Measurements from ENCODE around the gene PIP5K1C. TPM values are rescaled to one million over a fixed set of nuclear protein-coding genes. Genes with fewer than 3 reads are reported as not detected.

Gene PIP5K1C
- total and polyA plus RNA-seq, 2 donors (not counting 1 experiment from before 2014, with no cell fraction given) = 10.4 to 46.7 TPM

GRCh38 chr19:3679581-3679980 lies 20.7 kb downstream of the PIP5K1C start:
- ChIA-PET POLR2A (no interaction called here), CTCF (no interaction called here)
- no peak for TF ChIP-seq EZH2 (IDR thresholded peaks at IDR 0.05; ENCODE audit: borderline replicate concordance, insufficient read depth, low read depth, low read length, poor library complexity, severe bottlenecking)
- TF ChIP-seq, protein P1, sequence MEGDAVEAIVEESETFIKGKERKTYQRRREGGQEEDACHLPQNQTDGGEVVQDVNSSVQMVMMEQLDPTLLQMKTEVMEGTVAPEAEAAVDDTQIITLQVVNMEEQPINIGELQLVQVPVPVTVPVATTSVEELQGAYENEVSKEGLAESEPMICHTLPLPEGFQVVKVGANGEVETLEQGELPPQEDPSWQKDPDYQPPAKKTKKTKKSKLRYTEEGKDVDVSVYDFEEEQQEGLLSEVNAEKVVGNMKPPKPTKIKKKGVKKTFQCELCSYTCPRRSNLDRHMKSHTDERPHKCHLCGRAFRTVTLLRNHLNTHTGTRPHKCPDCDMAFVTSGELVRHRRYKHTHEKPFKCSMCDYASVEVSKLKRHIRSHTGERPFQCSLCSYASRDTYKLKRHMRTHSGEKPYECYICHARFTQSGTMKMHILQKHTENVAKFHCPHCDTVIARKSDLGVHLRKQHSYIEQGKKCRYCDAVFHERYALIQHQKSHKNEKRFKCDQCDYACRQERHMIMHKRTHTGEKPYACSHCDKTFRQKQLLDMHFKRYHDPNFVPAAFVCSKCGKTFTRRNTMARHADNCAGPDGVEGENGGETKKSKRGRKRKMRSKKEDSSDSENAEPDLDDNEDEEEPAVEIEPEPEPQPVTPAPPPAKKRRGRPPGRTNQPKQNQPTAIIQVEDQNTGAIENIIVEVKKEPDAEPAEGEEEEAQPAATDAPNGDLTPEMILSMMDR (IDR thresholded peaks at IDR 0.05) = no peak
- H3K4me3 Mint-ChIP-seq = no peak overlapping the region
- DNase-seq (no peak), ATAC-seq (ENCODE audit: low read depth) (no peak)
- H3K9me3 Mint-ChIP-seq (ENCODE audit: insufficient read depth) = no peaks in the 10 kb centered on the region
- Histone ChIP-seq H3K4me2 (replicated peaks; ENCODE audit: low read depth, low read length, poor library complexity, severe bottlenecking) (no peak overlapping the region), H3K27ac (ENCODE audit: low read length in 2 of 2) (no peak overlapping the region), H2AFZ (ENCODE audit: insufficient read depth, low read depth, low read length, poor library complexity, severe bottlenecking) (no peak overlapping the region), H3K4me3 (ENCODE audit: control extremely low read depth in 1 of 5, extremely low read depth in 1 of 5, insufficient read depth in 1 of 5, low read depth in 2 of 5, low read length in 4 of 5) (no peak overlapping the region), H3K9ac (ENCODE audit: low read length) (no peak overlapping the region), H3K79me2 (ENCODE audit: control insufficient read depth, insufficient read depth, low read length) (peaks cover 73% of the 10 kb centered on the region), H4K20me1 (ENCODE audit: control insufficient read depth, insufficient read depth, low read length, poor library complexity, severe bottlenecking) (peaks cover 83% of the 10 kb centered on the region), H3K4me1 (ENCODE audit: control insufficient read depth in 2 of 2, insufficient read depth in 2 of 2, low read length in 2 of 2) (peaks cover 15 to 16% of the 10 kb centered on the region in 2 donors), H3K27me3 (replicated peaks in 1 of 4; ENCODE audit: control extremely low read depth in 1 of 4, control insufficient read depth in 3 of 4, insufficient read depth in 4 of 4, low read length in 3 of 4) (no peaks in the 10 kb centered on the region), H3K36me3 (replicated peaks in 1 of 2; ENCODE audit: control extremely low read depth in 1 of 2, control insufficient read depth in 1 of 2, extremely low read depth in 1 of 2, insufficient read depth in 2 of 2, low read length in 1 of 2) (no peaks in the 10 kb centered on the region), H3K9me3 (ENCODE audit: control extremely low read depth in 1 of 3, control insufficient read depth in 2 of 3, insufficient read depth in 1 of 3, low read length in 2 of 3) (peaks cover 0 to 6% (median 0%) of the 10 kb centered on the region in 3 donors)
- intact Hi-C loops (cut with micrococcal nuclease) = no loop called here
- no peaks in the 10 kb centered on the region for H3K27me3 Mint-ChIP-seq
- WGBS (ENCODE audit: insufficient coverage) = 95% methylated on average over 13 of the region's 13 CpGs
- no peak overlapping the region for H3K27ac Mint-ChIP-seq
- H3K4me1 Mint-ChIP-seq = peaks cover 28% of the 10 kb centered on the region

DNA sequence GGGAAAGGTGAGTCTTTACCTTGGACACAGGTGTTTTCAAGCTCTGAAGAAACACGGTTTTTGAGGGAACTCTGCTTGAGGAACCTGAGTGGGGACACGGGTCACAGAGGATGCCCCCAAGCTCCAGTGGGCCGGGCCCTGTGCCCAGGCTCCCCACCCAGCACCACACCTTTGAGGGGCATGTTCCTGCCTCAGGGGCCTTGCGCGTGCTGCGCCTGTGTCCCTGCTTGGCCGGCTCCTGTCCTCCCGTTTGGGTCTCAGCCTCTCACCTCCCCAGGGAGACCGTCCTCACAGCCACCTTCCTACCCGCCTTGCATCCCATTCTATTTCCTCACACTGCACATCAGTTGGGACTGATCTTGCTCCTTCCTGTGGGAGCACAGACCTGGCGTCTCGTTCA lies 21.1 kb downstream of the PIP5K1C start:
- Histone ChIP-seq H3K9ac (ENCODE audit: low read length) (no peak overlapping the region), H3K36me3 (replicated peaks in 1 of 2; ENCODE audit: control extremely low read depth in 1 of 2, control insufficient read depth in 1 of 2, extremely low read depth in 1 of 2, insufficient read depth in 2 of 2, low read length in 1 of 2) (no peaks in the 10 kb centered on the region), H3K4me2 (replicated peaks; ENCODE audit: low read depth, low read length, poor library complexity, severe bottlenecking) (no peak overlapping the region), H3K27ac (ENCODE audit: low read length in 2 of 2) (no peak overlapping the region), H3K4me1 (ENCODE audit: control insufficient read depth in 2 of 2, insufficient read depth in 2 of 2, low read length in 2 of 2) (peaks cover 11 to 12% of the 10 kb centered on the region in 2 donors), H3K4me3 (ENCODE audit: control extremely low read depth in 1 of 5, extremely low read depth in 1 of 5, insufficient read depth in 1 of 5, low read depth in 2 of 5, low read length in 4 of 5) (no peak overlapping the region), H3K79me2 (ENCODE audit: control insufficient read depth, insufficient read depth, low read length) (peaks cover 68% of the 10 kb centered on the region), H2AFZ (ENCODE audit: insufficient read depth, low read depth, low read length, poor library complexity, severe bottlenecking) (no peak overlapping the region), H3K9me3 (ENCODE audit: control extremely low read depth in 1 of 3, control insufficient read depth in 2 of 3, insufficient read depth in 1 of 3, low read length in 2 of 3) (peaks cover 0 to 1% (median 0%) of the 10 kb centered on the region in 3 donors), H3K27me3 (replicated peaks in 1 of 4; ENCODE audit: control extremely low read depth in 1 of 4, control insufficient read depth in 3 of 4, insufficient read depth in 4 of 4, low read length in 3 of 4) (no peaks in the 10 kb centered on the region), H4K20me1 (ENCODE audit: control insufficient read depth, insufficient read depth, low read length, poor library complexity, severe bottlenecking) (peaks cover 80% of the 10 kb centered on the region)
- TF ChIP-seq, protein P1 (IDR thresholded peaks at IDR 0.05) = no peak
- TF ChIP-seq EZH2 (IDR thresholded peaks at IDR 0.05; ENCODE audit: borderline replicate concordance, insufficient read depth, low read depth, low read length, poor library complexity, severe bottlenecking) = no peak
- Mint-ChIP-seq H3K4me1 (peaks cover 24% of the 10 kb centered on the region), H3K9me3 (ENCODE audit: insufficient read depth) (no peaks in the 10 kb centered on the region), H3K4me3 (no peak overlapping the region), H3K27me3 (no peaks in the 10 kb centered on the region), H3K27ac (no peak overlapping the region)
- WGBS (ENCODE audit: insufficient coverage) = 88% methylated on average over 12 of the region's 12 CpGs
- POLR2A ChIA-PET = no interaction called here
- intact Hi-C loops (cut with micrococcal nuclease) = no loop called here
- CTCF ChIA-PET = no interaction called here
- ATAC-seq (ENCODE audit: low read depth) = no peak
- DNase-seq = no peak

Measured in B cell (primary cell).